GM21786 (cell line): ENCODE results near the gene CHMP1A.
"Not testable (repeated sequence)": the region's sequence is repeated elsewhere in the genome, so short reads cannot be mapped to it uniquely, and the experiment has no call there.

Source experiments
- ATAC-seq: cut with Tn5 transposase; IDR thresholded peaks from one replicate; pipeline ENCODE4 v1.9.1; 2021; ENCODE audit not compliant: unreplicated experiment

The CHMP1A gene

DNA sequence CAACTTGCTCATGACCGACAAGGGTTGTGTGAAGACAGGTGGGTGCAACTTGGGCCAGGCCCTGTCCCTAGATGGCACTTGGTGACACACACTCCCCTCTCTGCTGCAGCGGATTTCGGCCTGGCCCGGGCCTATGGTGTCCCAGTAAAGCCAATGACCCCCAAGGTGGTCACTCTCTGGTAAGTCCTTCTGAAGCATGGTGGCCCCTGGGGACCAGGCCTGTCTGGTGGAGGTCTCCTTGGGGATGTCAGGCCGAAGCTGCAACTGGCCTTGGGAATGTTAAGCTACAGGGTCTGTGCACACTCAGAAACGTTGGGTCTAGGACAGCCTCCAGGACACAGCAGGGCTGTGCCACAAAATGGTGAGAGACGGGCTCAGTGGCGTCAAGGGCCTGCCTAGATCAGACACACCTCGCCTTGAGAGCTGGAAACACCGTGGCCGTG lies 35.8 kb upstream of the CHMP1A start:
- no peak for ATAC-seq

DNA sequence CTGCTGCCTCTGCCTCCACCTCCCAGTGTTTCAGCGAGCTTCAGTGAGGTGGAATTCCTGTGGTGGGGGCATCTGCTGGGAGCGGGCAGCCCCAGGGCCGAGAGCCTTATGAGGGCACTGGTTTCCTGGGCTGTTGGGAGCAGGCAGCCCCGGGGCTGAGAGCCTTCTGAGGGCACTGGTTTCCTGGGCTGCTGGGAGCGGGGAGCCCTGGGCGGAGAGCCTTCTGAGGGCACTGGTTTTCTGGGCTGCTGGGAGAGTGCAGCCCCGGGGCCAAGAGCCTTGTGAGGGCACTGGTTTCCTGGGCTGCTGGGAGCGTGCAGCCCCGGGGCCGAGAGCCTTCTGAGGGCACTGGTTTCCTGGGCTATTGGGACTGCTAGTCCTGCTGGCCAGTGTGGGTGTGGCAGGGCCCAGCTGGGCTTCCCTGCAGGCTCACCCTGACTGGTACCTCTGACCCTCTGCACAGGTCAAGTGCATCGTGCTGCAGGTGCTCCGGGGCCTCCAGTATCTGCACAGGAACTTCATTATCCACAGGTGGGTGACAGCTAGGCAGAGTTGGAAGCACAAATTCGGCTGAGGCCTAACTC lies 34.6 kb upstream of the CHMP1A start:
- no peak for ATAC-seq

DNA sequence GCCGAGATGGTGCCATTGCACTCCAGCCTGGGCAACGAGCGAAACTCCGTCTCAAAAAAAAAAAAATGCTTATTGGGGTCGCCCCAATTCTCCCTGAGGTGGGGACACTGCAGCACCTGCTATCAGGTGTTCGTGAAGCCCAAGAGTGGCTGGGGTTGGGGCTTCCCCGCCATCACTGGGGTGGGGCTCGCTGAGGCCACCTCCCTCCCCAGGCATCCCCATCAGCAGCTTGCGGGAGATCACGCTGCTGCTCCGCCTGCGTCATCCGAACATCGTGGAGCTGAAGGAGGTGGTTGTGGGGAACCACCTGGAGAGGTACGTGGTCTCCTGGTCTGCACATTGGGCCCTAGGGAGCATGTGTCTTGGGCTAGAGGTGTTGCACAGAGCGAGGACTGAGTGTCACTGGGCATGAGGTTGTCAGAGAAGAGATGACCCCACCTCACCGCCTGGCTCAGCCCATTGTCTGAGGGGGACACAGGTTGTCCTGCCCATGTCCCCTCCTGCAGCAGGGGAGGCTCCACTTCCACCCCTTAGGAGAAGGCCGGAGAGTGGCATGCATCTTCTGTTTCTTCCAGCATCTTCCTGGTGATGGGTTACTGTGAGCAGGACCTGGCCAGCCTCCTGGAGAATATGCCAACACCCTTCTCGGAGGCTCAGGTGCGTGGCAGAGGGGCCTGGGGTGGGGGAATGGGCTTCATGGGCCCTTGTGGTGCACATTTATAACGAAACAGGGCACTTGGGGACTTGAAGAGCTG lies 33.9 kb upstream of the CHMP1A start:
- ATAC-seq, result no peak

- ATAC-seq, result no peak
Measured at GRCh38 chr16:89690392-89690901, 32.9 kb upstream of the CHMP1A start.

DNA sequence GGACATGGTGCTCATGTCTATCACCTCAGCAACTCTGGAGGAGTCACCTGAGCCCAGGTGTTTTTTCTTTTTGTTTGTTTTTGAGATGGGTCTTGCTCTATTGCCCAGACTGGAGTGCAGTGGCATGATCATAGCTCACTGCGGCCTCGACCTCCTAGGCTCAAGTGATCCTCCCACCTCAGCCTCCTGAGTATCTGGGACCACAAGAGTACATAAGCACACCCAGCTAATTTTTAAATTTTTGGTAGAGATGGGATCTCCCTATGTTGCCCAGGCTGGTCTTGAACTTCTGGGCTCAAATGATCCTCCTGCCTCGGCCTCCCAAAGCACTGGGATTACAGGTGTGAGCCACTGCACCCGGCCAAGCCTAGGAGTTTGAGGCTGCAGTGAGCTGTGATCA lies 32.1 kb upstream of the CHMP1A start:
- not testable (repeated sequence) for ATAC-seq

DNA sequence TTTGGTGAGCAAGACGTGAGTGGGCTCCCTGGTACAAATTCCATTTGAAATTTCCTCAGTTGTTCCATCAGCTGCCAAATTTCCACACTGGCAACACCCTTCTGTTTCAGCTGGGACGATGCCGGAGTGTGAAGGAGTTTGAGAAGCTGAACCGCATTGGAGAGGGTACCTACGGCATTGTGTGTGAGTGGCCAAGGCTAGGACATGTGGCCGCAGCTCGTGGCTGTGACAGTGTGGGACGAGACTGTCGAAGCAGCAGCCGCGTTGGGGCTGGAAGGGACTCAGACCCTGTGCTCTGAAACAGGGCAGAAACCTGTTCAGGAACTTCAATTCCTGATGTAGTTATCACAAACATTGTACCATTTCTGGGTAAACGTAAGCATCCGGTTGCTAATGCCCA lies 31.6 kb upstream of the CHMP1A start:
- no peak for ATAC-seq

DNA sequence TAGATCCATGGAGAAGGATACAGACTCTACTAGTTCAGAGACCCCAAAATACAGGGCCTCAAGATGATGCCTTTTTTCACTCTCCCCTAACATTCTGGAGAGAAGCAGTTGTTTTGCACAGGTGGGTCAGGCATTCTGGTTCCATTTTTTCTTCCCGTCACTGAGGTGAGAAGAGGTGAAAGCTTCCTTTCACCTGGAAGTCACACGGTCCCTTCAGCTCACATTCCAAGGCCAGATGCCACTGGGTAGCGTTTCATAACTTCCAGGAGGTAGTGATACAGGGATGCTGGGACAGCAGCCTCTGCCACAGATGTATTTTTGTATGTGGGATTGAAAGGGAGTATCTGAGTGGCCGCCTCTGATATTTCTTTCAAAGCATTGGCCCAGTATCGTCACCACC lies 30.9 kb upstream of the CHMP1A start:
- no peak for ATAC-seq

GRCh38 chr16:89687092-89687940 lies 29.8 kb upstream of the CHMP1A start:
- ATAC-seq, result peak; percentile 40

GRCh38 chr16:89686520-89687091 lies 29.1 kb upstream of the CHMP1A start, which contains the start of gene CDK10:
CDK10 (plus strand) TSS chr16:89686689; CDS start chr16:89686711, 22 bp downstream.
- peak; percentile 78 for ATAC-seq

DNA sequence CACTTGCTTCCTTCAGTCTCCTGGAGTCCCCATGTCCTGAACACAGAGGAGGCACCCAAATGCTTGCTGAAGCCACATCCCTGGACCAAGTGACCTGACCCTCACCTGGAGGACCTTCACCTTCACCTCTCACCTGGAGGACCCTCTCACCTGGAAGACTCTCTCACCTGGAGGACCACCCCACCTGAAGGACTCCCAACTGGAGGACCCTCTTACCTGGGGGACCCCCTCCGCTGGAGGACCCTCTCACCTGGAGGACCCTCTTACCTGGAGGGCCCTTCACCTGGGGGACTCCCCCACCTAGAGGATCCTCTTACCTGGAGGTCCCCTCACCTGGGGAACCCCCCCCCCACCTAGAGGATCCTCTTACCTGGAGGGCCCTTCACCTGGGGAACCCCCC lies 28.4 kb upstream of the CHMP1A start:
- no peak for ATAC-seq

DNA sequence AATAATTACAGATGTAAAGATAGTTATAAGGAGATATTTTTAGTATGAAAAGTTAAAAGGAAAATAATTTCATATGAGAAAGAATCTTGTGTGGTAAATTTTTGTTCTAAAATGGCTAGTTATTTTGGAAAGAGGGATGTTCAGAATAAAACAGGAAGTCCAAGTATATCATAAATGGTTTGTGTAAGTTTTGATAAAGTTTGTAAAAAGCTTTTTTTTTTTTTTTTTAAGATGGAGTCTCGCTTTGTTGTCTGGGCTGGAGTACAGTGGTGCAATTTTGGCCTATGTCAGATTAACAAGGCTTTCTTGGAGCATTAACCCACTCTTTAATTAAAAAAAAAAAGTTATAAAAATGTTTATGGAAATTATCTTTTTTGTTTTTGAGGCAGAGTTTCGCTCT lies 20.8 kb upstream of the CHMP1A start:
- no peak for ATAC-seq

DNA sequence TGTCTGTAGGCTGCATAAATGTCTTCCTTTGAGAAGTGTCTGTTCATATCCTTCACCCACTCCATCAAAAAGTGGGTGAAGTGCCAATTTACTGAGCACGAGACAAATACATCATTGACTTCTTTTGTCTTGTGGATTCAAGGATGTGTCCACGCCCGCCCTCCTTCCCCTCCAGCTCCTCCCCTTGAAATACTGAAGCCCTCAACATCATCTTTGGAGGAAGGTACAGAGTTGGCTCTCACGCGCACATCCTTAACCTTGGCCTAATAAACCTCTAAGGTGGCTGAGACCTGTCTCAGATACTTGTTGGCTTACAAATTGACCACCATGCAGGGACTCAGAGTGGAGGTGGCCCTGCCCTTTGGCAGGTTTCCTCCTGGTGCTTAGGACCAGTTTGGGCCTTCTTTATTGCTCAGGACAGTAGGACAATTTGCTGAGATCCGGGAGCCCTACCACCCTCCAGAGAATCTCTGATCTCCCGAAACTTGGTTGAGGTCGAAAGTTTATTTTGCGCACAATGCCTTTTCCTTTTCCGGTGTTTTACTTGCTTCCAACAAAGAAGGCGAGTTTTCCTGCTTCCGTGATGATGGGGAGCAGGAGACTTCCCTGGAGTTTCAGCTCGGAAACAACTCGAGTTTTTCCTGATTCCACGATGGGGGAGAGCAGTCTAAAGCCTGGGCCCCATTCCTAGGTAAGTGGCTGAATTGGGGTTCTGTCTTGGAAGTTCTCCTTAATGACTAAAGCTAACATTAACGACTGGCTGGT lies 14.9 kb upstream of the CHMP1A start:
- no peak for ATAC-seq

DNA sequence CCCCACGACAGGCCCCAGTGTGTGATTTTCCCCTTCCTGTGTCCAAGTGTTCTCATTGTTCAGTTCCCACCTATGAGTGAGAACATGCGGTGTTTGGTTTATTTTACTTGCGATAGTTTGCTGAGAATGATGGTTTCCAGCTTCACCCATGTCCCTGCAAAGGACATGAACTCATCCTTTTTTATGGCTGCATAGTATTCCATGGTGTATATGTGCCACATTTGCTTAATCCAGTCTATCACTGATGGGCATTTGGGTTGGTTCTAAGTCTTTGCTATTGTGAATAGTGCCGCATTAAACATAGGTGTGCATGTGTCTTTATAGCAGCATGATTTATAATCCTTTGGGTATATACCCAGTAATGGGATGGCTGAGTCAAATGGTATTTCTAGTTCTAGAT lies 14.1 kb upstream of the CHMP1A start:
- ATAC-seq, result not testable (repeated sequence)

GRCh38 chr16:89670496-89671431 lies 13.3 kb upstream of the CHMP1A start:
- ATAC-seq, result no peak

- no peak for ATAC-seq
Measured at GRCh38 chr16:89669755-89670154, 12.2 kb upstream of the CHMP1A start.

DNA sequence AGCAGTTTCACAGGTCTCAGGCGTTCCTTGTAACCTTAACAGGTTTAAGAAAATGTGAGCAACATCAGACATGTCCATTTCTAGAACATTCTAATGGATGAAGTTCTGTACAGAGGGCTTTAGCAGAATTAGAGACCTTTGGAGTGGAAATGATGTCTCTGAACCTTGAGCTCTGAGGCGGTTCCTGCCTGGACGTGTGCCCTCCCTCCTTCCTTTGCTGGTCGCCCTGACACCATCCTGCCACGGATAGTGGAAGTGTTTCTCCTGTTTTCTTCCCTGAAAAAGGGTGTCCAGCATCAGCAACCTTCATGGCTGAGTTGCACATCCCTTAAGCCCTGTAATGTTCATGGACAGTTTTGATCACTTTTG lies 11.3 kb upstream of the CHMP1A start:
- no peak for ATAC-seq

GRCh38 chr16:89667633-89668032 lies 10.1 kb upstream of the CHMP1A start:
- ATAC-seq, result no peak

DNA sequence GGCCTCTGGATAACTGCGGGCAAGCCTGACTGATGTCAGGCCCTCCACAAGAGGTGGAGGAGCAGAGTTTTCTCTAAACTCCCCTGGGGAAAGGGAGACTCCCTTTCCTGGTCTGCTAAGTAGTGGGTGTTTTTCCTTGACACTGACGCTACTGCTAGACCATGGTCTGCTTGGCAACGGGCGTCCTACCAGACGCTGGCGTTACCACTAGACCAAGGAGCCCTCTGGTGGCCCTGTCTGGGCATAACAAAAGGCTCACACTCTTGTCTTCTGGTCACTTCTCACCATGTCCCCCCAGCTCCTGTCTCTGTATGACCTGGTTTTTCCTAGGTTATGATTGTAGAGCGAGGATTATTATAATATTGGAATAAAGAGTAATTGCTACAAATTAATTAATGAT lies 9.5 kb upstream of the CHMP1A start:
- ATAC-seq, result not testable (repeated sequence)

DNA sequence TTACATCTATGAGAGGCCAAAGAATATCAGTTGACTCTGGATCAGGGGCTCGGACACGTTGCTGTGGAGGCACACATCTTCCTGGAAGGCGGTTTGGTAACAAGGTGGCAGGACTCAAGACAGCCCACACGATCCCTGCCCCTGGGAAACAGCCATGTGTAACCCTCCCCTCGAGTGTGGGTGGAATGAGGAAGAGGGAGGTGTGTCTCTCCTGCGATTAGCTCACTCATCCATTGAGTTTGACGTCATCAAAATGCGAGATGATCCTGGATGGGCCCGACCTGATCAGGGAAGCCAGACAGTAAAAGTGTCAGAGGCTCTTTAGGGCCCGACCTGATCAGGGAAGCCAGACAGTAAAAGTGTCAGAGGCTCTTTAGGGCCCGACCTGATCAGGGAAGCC lies 6.7 kb upstream of the CHMP1A start:
- ATAC-seq, result not testable (repeated sequence)
